ENCODE measurements around the gene ERGIC1. TPM values are rescaled to one million over a fixed set of nuclear protein-coding genes. Genes with fewer than 3 reads are reported as not detected.

ERGIC1 gene
- total and polyA plus RNA-seq, 2 of the 8 experiments (the other 6 are each of a cell fraction or from before 2014, with no cell fraction given), result 95.3 to 106 TPM

- Histone ChIP-seq H4K5ac (ENCODE audit: insufficient read length, low read depth, low read length) (no peak overlapping the region), H2BK20ac (ENCODE audit: low read length) (no peak overlapping the region), H2AFZ (ENCODE audit: low read length) (no peak overlapping the region), H3K18ac (ENCODE audit: extremely low read depth, low read length) (no peak overlapping the region), H3K4me3 (ENCODE audit: extremely low read depth in 1 of 4, insufficient read depth in 2 of 4, low read depth in 3 of 4, low read length in 4 of 4) (no peak overlapping the region), H4K8ac (ENCODE audit: extremely low read depth, insufficient read depth, low read length) (no peak overlapping the region), H3K9ac (replicated peaks in 1 of 4; ENCODE audit: extremely low read depth in 1 of 4, low read depth in 3 of 4, low read length in 3 of 4) (no peak overlapping the region), H3K27ac (ENCODE audit: low read depth, low read length) (no peak overlapping the region), H2BK5ac (ENCODE audit: low read depth, low read length) (no peak overlapping the region), H3K4me2 (ENCODE audit: insufficient read depth in 1 of 2, low read depth in 2 of 2, low read length in 2 of 2) (no peak overlapping the region), H4K91ac (replicated peaks; ENCODE audit: insufficient read length, low read length) (no peak overlapping the region), H3K79me1 (ENCODE audit: low read depth, low read length) (no peaks in the 10 kb centered on the region), H2AK5ac (ENCODE audit: low read depth, low read length) (no peak overlapping the region), H2BK12ac (ENCODE audit: low read depth, low read length) (no peak overlapping the region), H3K4me1 (replicated peaks in 1 of 4; ENCODE audit: control insufficient read depth in 3 of 4, insufficient read depth in 4 of 4, low read length in 3 of 4) (no peaks in the 10 kb centered on the region; a peak in 1 of 7 replicates), H3K56ac (replicated peaks; ENCODE audit: insufficient read length, low read depth, low read length) (no peak overlapping the region), H3K23ac (ENCODE audit: insufficient read length) (no peak overlapping the region), H3K36me3 (ENCODE audit: control insufficient read depth in 2 of 4, insufficient read depth in 4 of 4, low read length in 3 of 4) (peaks cover 0 to 21% (median 7%) of the 10 kb centered on the region in 4 experiments; a peak in 5 of 8 replicates), H3K27me3 (replicated peaks in 1 of 4; ENCODE audit: control insufficient read depth in 3 of 4, extremely low read depth in 1 of 4, insufficient read depth in 3 of 4, low read length in 3 of 4) (no peaks in the 10 kb centered on the region), H3K14ac (ENCODE audit: insufficient read length) (no peak overlapping the region), H2BK120ac (replicated peaks; ENCODE audit: low read depth, low read length) (no peak overlapping the region), H3K79me2 (ENCODE audit: control insufficient read depth in 1 of 2, insufficient read depth in 2 of 2, low read length in 2 of 2) (no peaks in the 10 kb centered on the region), H3K9me3 (ENCODE audit: insufficient read depth in 2 of 2, low read depth in 1 of 2, low read length in 1 of 2) (no peaks in the 10 kb centered on the region), H3K4ac (replicated peaks; ENCODE audit: insufficient read length, low read depth, low read length) (no peak overlapping the region), H3K23me2 (ENCODE audit: low read depth, low read length) (no peaks in the 10 kb centered on the region), H2BK15ac (ENCODE audit: low read length) (no peak overlapping the region), H4K20me1 (replicated peaks in 1 of 2; ENCODE audit: control insufficient read depth in 1 of 2, insufficient read depth in 2 of 2, low read length in 2 of 2) (peaks cover 3 to 5% of the 10 kb centered on the region in 2 experiments)
- no peak for DNase-seq (ENCODE audit: low read depth in 1 of 2, low spot score in 2 of 2)
- POLR2A ChIA-PET (ENCODE audit: partially characterized antibody), result interaction anchor here (0.9 kb wide), 1 partner anchor 12 kb away, joined by 3 read pairs; no protein-coding TSS in a partner anchor
- CTCF ChIA-PET (ENCODE audit: partially characterized antibody), result interaction anchor here (0.8 to 2.1 kb wide), 7 partner anchors 12 to 191 kb away, joined by 3 to 8 read pairs (median 3); no protein-coding TSS in a partner anchor
- WGBS, 2 experiments (ENCODE audit: extremely low coverage in 1 of 2, insufficient coverage in 1 of 2, insufficient read length in 1 of 2, insufficient replicate concordance in 2 of 2, low coverage in 1 of 2, low lambda C conversion rate in 2 of 2, missing lambda C conversion rate in 1 of 2), result 87% methylated on average over 16 of the region's 16 CpGs; no CpG with 5 or more reads in 1 of the 2 experiments
- no peak for FAIRE-seq
- no peak for TF ChIP-seq FOSL1 (IDR thresholded peaks at IDR 0.05; ENCODE audit: insufficient read depth, low read depth, low read length)
- no peak for TF ChIP-seq TEAD4 (IDR thresholded peaks at IDR 0.05; ENCODE audit: low read depth, low read length)
- no peak for TF ChIP-seq RNF2 (IDR thresholded peaks at IDR 0.05; ENCODE audit: borderline replicate concordance, low read depth, low read length, missing control alignments, poor library complexity, severe bottlenecking)
- TF ChIP-seq JUND (IDR thresholded peaks at IDR 0.05; ENCODE audit: low read length), result no peak
- no peak for TF ChIP-seq NRF1 (IDR thresholded peaks at IDR 0.05; ENCODE audit: low read depth, low read length)
- no peak for TF ChIP-seq SP2 (IDR thresholded peaks at IDR 0.05; ENCODE audit: low read length)
- no peak for TF ChIP-seq BACH1 (IDR thresholded peaks at IDR 0.05; ENCODE audit: low read length)
- TF ChIP-seq, protein P1, sequence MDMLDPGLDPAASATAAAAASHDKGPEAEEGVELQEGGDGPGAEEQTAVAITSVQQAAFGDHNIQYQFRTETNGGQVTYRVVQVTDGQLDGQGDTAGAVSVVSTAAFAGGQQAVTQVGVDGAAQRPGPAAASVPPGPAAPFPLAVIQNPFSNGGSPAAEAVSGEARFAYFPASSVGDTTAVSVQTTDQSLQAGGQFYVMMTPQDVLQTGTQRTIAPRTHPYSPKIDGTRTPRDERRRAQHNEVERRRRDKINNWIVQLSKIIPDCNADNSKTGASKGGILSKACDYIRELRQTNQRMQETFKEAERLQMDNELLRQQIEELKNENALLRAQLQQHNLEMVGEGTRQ (IDR thresholded peaks at IDR 0.05; ENCODE audit: low read length), result no peak
- no peak for TF ChIP-seq CBX8 (IDR thresholded peaks at IDR 0.05; ENCODE audit: borderline replicate concordance, low read depth, low read length)
Observed at GRCh38 chr5:172897481-172898217, 63.6 kb downstream of the ERGIC1 start.
